ENCODE data around the gene MASTL.

MASTL gene

DNA sequence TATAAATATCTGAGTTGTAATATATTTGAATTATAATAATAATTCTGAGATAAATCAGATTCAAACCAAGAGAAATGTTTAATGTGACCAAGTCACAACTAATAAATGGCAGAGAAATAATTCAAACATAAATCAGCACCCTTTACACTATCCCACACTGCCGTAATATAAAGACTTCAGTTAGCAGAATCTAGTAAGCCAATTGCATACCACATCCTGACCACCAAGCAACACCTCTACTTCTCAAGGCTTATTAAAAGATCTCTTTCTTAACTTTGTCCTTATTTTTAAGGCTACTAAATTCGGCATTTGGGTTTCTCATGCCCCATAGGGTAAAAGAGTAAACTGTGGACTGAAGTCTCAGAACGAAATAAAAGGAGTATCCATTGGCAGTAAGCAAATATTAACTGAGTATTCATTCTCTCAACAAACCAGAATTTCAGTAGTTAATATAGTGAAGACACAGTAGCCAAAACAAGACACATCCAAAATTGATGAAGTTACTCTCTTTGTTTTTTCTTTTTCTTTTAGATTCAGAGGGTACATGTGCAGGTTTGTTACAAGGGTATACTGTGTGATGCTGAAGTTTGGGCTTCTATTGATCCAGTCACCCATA, 70.6 kb downstream of the MASTL start:
- DNase-seq = no peak

DNA sequence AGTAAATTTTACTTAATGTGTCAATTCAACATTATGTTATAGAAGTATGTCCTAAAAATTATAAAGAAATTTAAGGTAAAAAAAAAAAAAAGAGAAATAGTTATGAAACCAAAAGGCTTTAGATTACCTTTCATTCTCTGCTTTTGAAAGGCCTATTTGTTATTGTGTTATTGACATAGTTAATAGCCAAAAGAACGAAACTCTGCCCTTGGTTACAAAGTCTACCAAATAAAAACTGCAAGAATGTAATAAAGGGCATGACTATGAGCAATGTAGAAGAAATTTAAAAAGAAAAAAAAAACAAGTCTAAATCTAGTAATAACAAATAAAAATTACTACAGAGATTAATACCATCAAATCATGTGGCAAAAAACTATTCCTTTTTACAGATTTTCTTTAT, 74.9 kb downstream of the MASTL start:
- no peak for DNase-seq

DNA sequence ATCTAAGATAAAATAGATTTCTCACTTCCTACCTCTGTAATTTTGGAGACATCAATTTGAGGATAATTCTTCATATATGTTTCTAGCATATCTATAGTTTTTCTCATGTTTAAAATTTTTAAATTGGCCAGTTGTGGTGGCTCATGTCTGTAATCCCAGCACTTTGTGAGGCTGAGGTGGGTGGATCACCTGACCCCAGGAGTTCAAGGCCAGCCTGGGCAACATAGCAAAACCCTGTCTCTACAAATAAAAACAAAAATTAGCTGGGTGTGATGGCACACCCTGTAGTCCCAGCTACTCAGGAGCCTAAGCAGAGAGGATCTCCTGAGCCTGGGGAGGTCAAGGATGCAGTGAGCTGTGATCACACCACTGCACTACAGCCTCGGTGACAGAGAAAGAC, 80.6 kb downstream of the MASTL start:
- DNase-seq = no peak

Data from NCI-H748 treated with DMSO at 0.1 percent for 48 hours (cell line).